ENCODE results near the gene LAMB3.

Gene LAMB3

DNA sequence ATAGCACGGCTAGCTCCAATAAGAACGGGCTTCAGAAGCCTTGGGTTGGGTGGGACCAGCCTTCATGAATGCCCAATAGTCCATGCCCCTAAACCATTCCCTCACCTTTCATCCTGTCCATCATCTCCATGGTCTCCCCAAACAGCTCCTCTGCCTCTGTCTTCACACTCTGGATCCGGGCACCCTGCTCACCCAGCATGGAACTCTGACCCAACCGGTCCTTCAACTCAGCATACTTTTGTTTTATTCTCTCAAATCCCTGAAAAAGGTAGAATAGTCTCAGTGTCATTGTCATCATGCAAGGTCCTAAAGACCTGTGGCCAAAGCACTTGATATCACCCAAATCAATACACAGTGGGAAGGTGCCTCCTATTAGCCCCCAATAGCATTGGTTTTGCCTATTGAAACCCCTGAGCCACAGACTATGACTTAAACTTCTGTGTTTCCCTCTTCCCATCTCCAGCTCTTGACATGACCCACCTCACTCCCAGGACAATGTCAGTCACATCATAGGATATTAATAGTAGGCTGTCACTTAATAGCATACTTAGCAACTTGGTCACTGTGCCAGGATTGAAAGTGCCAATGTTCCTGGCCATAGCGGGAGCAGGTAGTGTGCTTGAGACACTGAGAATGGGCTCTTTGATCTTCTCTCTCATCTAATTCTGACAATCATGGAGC lies 35.7 kb downstream of the LAMB3 start:
- no peak for DNase-seq

GRCh38 chr1:209614906-209615305 lies 37.3 kb downstream of the LAMB3 start:
- DNase-seq, result no peak

- DNase-seq, result no peak
These were observed 38.1 kb downstream of the LAMB3 start for GRCh38 chr1:209614151-209614420.

DNA sequence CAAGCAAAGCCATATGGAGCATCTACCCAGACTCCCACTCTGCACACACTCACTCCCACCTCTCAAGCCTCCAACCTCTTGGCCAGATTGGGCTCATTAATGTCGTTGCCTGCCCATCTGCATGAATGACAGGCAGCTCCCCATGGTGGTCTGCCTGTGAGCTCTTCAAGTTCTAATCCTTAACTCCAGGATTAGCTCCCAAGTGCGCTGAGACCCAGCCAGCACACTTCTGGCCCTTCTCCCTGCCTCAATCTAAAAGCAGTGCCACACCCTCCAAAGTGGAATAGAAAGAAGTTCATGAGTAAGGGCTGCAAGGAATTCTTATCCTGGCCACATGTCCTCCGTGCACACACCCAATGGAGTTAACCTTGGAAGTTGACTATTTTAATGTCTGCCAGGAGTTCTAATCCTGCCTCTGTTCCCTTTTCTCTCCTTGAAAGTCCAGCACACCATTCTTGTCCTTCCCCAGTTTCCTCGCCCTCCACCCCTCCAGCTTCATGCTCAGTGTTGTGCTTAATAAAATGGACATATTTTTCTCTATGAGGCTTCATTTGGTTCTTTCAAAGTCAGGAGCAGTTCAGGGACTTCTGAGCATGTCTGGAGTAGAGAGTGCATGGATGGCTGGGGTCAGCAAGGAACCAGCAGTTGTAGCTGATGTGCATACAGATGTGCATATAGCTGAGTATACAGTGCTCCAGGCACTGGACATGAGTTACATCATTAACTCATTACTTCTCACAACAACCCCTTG lies 38.6 kb downstream of the LAMB3 start:
- no peak for DNase-seq

DNA sequence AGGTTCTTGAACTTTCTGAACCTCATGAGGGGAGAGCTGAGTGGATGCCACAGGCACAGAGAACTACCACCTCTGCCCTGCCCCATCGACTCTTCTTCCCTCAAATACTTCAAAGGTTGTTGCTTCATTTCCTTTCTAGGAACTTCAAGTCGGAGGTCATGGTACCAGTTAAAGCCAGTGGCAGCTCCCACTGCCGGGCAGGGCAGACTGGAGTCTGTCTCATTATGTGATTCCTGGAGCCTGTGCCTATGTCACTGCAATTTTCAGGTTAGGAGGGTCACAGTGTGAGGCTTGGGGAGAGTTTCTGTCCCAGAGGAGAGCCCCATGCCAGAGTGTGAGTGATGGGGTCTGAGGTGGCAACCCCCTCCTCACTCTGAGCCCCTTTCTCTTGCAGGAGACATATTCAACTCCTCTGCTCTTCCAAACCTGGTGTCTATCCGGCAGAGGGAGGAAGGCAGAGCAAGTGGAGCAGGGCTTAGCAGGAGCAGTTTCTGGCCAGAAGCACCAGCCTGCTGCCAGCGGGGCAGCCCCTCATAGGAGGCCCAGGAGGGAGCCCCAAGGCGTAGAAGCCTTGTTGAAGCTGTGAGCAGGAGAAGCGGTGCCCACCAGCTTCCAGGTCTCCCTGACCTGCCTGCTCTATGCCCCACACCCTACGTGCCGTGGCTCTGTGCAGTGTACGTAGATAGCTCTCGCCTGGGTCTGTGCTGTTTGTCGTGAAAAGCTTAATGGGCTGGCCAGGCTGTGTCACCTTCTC lies 39.4 kb downstream of the LAMB3 start:
- no peak for DNase-seq

DNA sequence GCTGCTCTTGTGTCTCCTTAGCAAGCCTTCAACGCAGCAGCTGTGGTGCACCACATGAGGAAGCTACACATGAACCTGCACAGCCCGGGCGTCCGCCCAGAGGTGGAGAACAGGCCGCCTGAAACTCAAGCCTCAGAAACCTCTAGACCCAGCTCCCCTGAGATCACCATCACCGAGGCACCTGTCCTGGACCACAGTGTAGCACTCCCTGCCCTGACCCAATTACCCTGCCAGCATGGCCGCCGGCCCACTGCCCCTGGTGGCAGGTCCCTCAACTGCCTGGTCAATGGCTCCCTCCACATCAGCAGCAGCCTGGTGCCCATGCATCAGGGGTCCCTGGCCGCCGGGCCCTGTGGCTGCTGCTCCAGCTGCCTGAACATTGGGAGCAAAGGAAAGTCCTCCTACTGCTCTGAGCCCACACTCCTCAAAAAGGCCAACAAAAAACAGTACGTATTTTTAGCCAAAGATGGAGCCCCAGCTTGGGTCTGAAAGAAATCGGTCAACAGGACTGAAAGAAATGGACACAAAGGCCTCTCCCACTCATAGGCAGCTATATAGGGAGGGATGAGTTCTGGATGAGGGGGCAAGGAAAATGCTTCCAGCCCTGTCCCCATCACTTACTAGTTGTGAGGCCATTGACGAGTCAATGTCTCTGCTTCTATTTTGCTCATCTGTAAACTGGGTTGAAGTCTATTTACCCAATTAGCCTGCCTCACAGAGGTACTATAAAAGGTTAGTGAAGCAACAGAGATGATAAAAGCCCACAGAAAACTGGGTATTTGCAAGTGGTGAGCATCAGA lies 40.3 kb downstream of the LAMB3 start:
- no peak for DNase-seq

GRCh38 chr1:209610631-209610905 lies 41.7 kb downstream of the LAMB3 start:
- no peak for DNase-seq

GRCh38 chr1:209609791-209610630 lies 42.2 kb downstream of the LAMB3 start:
- no peak for DNase-seq

- DNase-seq, result no peak
These were observed 43.0 kb downstream of the LAMB3 start for GRCh38 chr1:209609041-209609790.

GRCh38 chr1:209607795-209608178 lies 44.4 kb downstream of the LAMB3 start:
- no peak for DNase-seq

DNA sequence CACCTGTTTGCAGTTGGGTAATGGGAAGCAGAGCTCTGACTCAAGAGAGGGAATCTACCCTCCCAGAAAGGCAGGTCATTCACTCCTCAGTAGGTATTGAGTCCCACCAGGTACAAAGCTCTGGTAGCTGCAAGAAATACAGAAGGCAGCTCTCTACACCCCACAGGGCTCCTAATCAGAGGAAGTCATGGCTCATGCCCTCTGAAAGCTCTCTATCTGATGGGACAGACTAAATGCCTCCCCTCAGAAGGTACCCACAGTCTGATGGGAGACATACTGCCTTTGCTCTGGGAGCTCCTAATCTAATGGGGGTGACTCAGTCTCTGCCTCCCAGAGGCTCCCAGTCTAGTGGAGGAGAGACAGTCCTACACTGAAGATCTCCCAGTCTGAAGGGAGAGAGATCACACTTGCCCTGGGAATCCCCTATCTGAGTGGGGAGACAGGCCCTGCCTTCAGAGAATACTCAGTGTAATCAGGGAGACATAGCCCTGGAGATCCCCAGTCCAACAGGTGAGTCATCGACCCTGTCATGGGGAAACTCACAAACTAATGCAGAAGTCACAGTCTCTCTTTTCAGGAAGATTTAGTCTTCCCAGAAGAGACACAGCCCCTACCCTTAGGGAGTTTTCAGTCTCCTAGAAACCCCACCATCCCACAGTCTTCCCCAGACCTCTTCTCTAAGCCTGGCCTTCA lies 45.0 kb downstream of the LAMB3 start:
- DNase-seq, result no peak

DNA sequence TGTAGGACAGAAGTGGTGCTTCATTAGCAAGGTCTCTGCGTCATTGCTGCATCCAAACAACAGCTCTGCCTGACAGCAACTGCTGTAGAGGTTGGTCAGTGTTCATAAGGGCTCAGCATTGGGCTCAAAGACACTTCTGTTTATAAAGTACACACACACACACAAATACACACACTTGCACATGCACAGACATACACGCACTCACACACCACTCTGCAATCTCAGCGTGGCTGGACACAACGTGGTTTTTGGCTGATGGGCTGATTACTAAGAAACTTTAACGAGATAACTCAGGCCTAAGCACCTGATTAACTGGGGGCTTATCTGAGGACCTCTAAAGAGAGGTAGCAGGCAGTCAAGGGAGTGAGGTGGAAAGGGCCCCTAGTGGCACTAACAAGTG lies 48.3 kb downstream of the LAMB3 start:
- no peak for DNase-seq

GRCh38 chr1:209601809-209602657 lies 50.2 kb downstream of the LAMB3 start:
- DNase-seq, result peak; percentile 63

- DNase-seq, result no peak
These were observed 51.7 kb downstream of the LAMB3 start for GRCh38 chr1:209600541-209600940.

DNA sequence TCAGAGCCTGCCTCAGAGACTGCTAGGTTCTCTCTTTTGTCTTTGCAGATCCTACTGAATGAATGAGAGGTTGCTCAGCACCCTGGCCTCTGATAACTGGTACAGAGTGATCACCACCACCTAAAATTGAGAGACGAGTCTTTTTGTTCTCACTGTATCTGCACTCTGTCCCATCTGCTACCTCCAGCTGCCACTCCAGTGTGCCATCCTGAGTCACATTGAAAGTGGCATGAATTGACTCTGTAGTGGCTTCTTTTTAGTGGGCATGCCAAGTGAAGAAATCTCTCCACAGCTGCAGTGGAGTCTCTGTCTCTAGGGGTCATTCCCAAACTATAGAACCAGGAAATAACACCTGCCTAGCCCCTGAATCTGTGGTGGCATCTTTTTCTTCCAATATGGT lies 54.0 kb downstream of the LAMB3 start:
- DNase-seq, result no peak

DNA sequence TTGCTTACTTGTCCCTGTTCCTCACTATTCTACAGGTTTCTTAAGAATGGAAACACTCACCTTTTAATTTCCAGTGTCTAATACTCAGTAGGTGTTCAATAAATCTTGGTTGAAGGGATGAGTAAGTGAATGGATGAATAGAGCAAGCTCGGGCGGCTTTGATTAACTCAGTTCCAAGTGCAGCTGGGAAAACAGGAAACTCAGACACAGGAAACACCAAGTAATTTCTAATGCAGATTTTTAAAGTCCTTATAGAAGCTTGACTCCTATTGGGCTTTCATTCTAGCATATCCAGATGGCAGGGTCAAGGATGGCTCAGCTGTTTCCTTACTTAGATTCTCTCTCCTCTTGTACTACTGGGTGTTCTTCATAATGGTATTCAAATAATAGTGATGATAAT lies 54.7 kb downstream of the LAMB3 start:
- DNase-seq, result no peak

- DNase-seq, result no peak
These were observed 56.5 kb downstream of the LAMB3 start for GRCh38 chr1:209595599-209596285.

- DNase-seq, result no peak
These were observed 57.2 kb downstream of the LAMB3 start for GRCh38 chr1:209595028-209595427.

GRCh38 chr1:209594440-209594839 lies 57.8 kb downstream of the LAMB3 start:
- no peak for DNase-seq

- DNase-seq, result no peak
These were observed 58.5 kb downstream of the LAMB3 start for GRCh38 chr1:209593747-209594146.
